ENCODE results near the gene NACC2.

DNA sequence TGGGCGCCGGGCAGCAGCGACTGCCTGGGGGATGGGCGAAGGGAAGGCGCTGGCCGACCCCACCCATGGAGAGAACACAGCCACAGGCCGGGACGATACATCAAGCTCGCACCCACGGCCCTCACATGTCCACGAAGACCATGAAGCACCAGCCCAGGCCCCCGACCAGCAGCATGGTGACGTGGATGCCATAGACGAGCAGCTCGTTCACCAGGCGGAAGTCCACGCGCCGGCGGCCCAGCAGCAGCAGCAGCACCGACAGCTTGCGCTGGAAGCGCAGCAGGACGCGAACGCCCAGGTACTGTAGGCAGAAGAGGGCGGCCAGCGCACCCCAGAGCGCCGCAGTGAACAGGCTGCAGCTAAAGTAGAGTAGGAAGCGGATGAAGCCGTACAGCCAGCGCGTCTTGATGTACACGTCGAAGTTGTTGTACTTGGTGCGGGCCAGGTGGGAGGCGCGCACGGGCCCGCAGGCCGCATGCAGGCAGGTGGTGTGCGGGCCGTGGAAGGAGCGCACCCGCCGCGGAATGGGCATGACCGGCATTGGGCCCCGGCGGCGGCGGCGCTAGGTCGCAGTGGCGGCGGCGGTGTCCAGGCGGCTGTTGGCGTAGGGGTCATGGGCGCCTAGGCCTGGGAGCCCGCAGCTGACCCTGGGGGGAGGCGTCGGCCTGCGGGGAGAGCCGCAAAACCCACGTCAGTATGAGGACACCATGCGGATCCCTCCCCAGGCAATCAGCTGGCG is 21.4 kb upstream of the NACC2 start:
- no peak for TF ChIP-seq BRCA1 (IDR thresholded peaks at IDR 0.05; ENCODE audit: low read depth, low read length)
- TF ChIP-seq MAFK (IDR thresholded peaks at IDR 0.05; ENCODE audit: low read depth, low read length) = no peak
